ENCODE data around the gene TMEM247. TPM values are rescaled to one million over a fixed set of nuclear protein-coding genes. Genes with fewer than 3 reads are reported as not detected.

TMEM247 gene
- total and polyA plus RNA-seq, 10 donors: not detected

- H3K9me3 ChIP-seq: no peaks in the 10 kb centered on the region
- TF ChIP-seq POLR2AphosphoS5 (IDR thresholded peaks at IDR 0.05) (no peak), CTCF (IDR thresholded peaks at IDR 0.05 in 8 of 11, conservative IDR thresholded peaks at IDR 0.05 in 3 of 11) (no peak), POLR2A (IDR thresholded peaks at IDR 0.05) (no peak)
- 71 to 95% (median 89%) methylated on average over 1 of the region's 1 CpG for WGBS, 5 donors
- no peak overlapping the region for H3K4me3 ChIP-seq
- H3K36me3 ChIP-seq: no peaks in the 10 kb centered on the region
- DNase-seq: no peak
- H3K27me3 ChIP-seq (replicated peaks in 1 of 7): no peaks in the 10 kb centered on the region
- H3K4me1 ChIP-seq: peaks cover 0 to 34% (median 3%) of the 10 kb centered on the region in 6 donors
- intact Hi-C loops (cut with DNase I; ENCODE audit: low total_unique reads): no loop called here
- no peak overlapping the region for H3K27ac ChIP-seq
These were observed 41.3 kb upstream of the TMEM247 start for GRCh38 chr2:46438102-46438501.

DNA sequence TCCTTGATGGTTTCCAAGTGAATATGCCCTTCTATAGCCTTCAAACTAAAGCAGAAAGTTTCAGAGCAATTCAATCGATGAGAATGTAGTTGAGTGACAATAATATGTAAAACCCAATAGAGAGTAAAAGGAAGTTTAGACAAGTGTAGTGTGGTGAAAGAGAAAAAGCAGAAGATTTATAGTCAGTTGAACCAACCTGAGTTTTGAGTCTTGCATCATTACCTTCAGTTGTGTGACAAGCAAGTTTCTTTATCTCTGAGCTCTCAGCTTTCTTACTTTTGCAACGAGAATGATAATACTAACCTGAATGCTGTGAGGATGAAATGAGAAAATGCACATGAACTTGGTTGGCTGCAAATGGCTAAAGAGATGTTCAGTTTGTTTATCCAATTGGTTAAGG is 40.6 kb upstream of the TMEM247 start:
- Histone ChIP-seq H3K27ac (peak overlapping the region in 2 of 8 donors; percentile 21 to 29), H3K9me3 (no peaks in the 10 kb centered on the region), H3K4me3 (no peak overlapping the region), H3K27me3 (replicated peaks in 1 of 7) (no peaks in the 10 kb centered on the region), H3K4me1 (peaks cover 0 to 34% (median 3%) of the 10 kb centered on the region in 6 donors), H3K36me3 (no peaks in the 10 kb centered on the region)
- no peak for TF ChIP-seq POLR2A (IDR thresholded peaks at IDR 0.05)
- no peak for TF ChIP-seq CTCF (IDR thresholded peaks at IDR 0.05 in 8 of 11, conservative IDR thresholded peaks at IDR 0.05 in 3 of 11)
- TF ChIP-seq POLR2AphosphoS5 (IDR thresholded peaks at IDR 0.05): no peak
- intact Hi-C loops (cut with DNase I; ENCODE audit: low total_unique reads): no loop called here
- 50 to 77% (median 67%) methylated on average over 2 of the region's 2 CpGs for WGBS, 5 donors
- DNase-seq: no peak

- H3K36me3 ChIP-seq: no peaks in the 10 kb centered on the region
- 24 to 37% (median 29%) methylated on average over 2 of the region's 2 CpGs for WGBS, 5 donors
- peaks cover 0 to 34% (median 3%) of the 10 kb centered on the region in 6 donors for H3K4me1 ChIP-seq
- peak overlapping the region in 2 of 8 donors; percentile 19 to 38 for H3K27ac ChIP-seq
- TF ChIP-seq CTCF (IDR thresholded peaks at IDR 0.05 in 8 of 11, conservative IDR thresholded peaks at IDR 0.05 in 3 of 11) (peak in 1 of 11 experiments; percentile 5), POLR2A (IDR thresholded peaks at IDR 0.05) (no peak), POLR2AphosphoS5 (IDR thresholded peaks at IDR 0.05) (no peak)
- H3K27me3 ChIP-seq (replicated peaks in 1 of 7): no peaks in the 10 kb centered on the region
- peaks cover 0 to under 1% (median 0%) of the 10 kb centered on the region in 8 donors for H3K9me3 ChIP-seq
- intact Hi-C loops (cut with DNase I; ENCODE audit: low total_unique reads): no loop called here
- DNase-seq: no peak
- no peak overlapping the region for H3K4me3 ChIP-seq
These were observed 39.8 kb upstream of the TMEM247 start for GRCh38 chr2:46439582-46439981.

GRCh38 chr2:46441838-46442712 is 37.3 kb upstream of the TMEM247 start:
- H3K9me3 ChIP-seq: peaks cover 0 to 21% (median 15%) of the 10 kb centered on the region in 8 donors
- H3K4me1 ChIP-seq: peaks cover 0 to 21% (median 0%) of the 10 kb centered on the region in 6 donors
- TF ChIP-seq POLR2AphosphoS5 (IDR thresholded peaks at IDR 0.05) (no peak), POLR2A (IDR thresholded peaks at IDR 0.05) (no peak), CTCF (IDR thresholded peaks at IDR 0.05 in 8 of 11, conservative IDR thresholded peaks at IDR 0.05 in 3 of 11) (no peak)
- H3K4me3 ChIP-seq: no peak overlapping the region
- 80 to 96% (median 90%) methylated on average over 7 of the region's 7 CpGs for WGBS, 5 donors
- intact Hi-C loops (cut with DNase I; ENCODE audit: low total_unique reads): no loop called here
- no peak overlapping the region for H3K27ac ChIP-seq
- DNase-seq: no peak
- no peaks in the 10 kb centered on the region for H3K27me3 ChIP-seq (replicated peaks in 1 of 7)
- H3K36me3 ChIP-seq: no peaks in the 10 kb centered on the region
